ENCODE measurements around the gene PIGH.

DNA sequence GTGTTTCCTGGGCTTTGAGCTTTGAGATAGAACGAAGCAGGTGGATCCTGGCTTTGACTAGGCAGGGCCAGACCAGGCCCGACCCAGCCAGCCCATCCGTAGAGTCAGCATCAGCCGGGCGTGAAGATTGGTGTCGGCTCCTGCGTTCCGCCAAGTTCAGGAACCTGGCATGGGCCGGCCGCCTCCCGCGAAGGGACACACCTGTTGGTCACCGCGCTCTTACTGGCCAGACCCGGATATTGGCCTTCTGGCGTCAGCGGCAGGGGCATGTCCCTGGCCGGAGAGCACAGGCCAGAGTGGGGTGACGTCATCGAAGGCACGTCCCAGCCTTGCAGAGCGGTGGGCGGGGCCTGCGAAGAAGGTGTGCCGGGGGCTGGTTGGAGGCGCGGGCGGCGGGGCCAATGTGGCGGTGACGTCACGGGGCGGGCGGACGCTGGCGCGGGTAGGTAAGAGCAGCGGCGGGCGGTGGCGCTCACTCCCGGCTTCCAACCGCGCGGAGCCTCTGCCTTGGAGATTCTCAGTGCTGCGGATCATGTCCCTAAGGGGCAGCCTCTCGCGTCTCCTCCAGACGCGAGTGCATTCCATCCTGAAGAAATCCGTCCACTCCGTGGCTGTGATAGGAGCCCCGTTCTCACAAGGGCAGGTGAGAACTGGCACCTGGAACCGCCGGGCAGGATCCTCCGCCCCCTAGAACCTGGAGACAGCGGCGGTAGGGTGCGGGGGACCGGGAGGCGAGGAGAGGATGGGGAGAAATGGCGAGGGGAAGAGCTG, 19.6 kb upstream of the PIGH start, which contains the start of gene ARG2:
- TF ChIP-seq ZBTB21 (CRISPR knock-in tag; IDR thresholded peaks at IDR 0.05; ENCODE audit: borderline replicate concordance) = peak; percentile 100
- no peak for TF ChIP-seq JAZF1 (CRISPR knock-in tag; IDR thresholded peaks at IDR 0.05)
- TF ChIP-seq ZNF263 (CRISPR knock-in tag; IDR thresholded peaks at IDR 0.05; ENCODE audit: low read depth) = no peak
- TF ChIP-seq, protein P1, sequence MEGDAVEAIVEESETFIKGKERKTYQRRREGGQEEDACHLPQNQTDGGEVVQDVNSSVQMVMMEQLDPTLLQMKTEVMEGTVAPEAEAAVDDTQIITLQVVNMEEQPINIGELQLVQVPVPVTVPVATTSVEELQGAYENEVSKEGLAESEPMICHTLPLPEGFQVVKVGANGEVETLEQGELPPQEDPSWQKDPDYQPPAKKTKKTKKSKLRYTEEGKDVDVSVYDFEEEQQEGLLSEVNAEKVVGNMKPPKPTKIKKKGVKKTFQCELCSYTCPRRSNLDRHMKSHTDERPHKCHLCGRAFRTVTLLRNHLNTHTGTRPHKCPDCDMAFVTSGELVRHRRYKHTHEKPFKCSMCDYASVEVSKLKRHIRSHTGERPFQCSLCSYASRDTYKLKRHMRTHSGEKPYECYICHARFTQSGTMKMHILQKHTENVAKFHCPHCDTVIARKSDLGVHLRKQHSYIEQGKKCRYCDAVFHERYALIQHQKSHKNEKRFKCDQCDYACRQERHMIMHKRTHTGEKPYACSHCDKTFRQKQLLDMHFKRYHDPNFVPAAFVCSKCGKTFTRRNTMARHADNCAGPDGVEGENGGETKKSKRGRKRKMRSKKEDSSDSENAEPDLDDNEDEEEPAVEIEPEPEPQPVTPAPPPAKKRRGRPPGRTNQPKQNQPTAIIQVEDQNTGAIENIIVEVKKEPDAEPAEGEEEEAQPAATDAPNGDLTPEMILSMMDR (IDR thresholded peaks at IDR 0.05) = no peak
- no peak for TF ChIP-seq HMGA2 (CRISPR knock-in tag; IDR thresholded peaks at IDR 0.05)
- TF ChIP-seq PRRX2 (CRISPR knock-in tag; IDR thresholded peaks at IDR 0.05) = no peak
- TF ChIP-seq SP1 (CRISPR knock-in tag; conservative IDR thresholded peaks at IDR 0.05) = peak; percentile 95
- TF ChIP-seq NFE2L1 (CRISPR knock-in tag; IDR thresholded peaks at IDR 0.05) = no peak

Data from WTC11 (cell line).